ENCODE measurements around the gene ERGIC1. TPM values are rescaled to one million over a fixed set of nuclear protein-coding genes. Genes with fewer than 3 reads are reported as not detected.
A peak's percentile ranks its signal among the peaks of the same experiment; 100 is the strongest.
"Not testable (repeated sequence)": the region's sequence is repeated elsewhere in the genome, so short reads cannot be mapped to it uniquely, and the experiment has no call there.

The ERGIC1 gene, protein sequence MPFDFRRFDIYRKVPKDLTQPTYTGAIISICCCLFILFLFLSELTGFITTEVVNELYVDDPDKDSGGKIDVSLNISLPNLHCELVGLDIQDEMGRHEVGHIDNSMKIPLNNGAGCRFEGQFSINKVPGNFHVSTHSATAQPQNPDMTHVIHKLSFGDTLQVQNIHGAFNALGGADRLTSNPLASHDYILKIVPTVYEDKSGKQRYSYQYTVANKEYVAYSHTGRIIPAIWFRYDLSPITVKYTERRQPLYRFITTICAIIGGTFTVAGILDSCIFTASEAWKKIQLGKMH
- 59.1 TPM for polyA plus RNA-seq (2013, experiment 1 of 2)
- polyA plus RNA-seq (2013, experiment 2 of 2): 70.5 TPM

DNA sequence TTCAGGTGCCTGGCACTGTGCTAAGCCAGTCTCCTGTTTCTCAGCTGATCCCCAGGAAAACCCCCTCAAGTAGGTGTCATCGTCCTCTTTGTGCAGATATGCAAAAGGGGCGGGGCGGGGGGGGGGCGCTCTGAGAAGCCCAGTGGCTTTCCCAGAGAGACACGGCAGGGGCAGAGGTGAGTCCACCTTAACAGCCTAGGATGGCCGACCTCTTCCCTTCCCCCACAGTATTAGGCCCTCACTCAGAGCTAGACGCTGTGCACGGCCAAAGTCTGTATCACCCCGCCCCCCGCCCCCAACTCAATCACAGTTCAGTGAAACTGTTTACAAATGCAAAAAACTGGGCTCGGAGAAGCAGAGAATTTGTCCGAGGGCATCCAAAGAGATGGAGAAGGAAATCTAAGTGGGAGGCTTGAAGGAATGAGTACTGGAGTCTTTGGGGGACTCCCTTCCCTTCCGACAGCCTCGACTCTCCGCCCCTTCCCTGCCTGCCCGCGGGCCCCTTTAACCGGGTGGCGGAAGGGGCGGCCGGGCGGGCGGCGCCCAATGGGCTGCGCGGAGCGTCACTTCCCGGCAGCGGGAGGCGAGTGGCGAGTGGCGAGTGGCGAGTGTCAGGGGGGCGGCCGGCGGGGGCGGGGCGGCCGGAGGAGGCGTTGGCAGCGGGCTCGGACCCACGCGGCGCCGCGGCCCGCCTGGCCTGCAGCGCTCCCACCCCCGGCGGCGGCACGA is at the start of gene ERGIC1:
Gene ERGIC1 (plus strand): TSS at position 566 of the 729 bp plus-strand sequence. CDS start 163 bp downstream, at position 729.
- Histone ChIP-seq H3K4me1 (ENCODE audit: insufficient read depth, low read length) (peaks cover 22% of the 10 kb centered on the region), H3K36me3 (ENCODE audit: insufficient read depth, low read length) (peaks cover 6% of the 10 kb centered on the region), H3K9me3 (ENCODE audit: insufficient read depth, low read depth, low read length) (no peaks in the 10 kb centered on the region), H3K27me3 (ENCODE audit: insufficient read depth, low read length) (no peaks in the 10 kb centered on the region), H3K27ac (ENCODE audit: low read depth, low read length) (peak within 1 kb of the TSS; percentile 94), H3K9ac (ENCODE audit: low read depth, low read length) (peak within 1 kb of the TSS; percentile 83), H3K4me3 (ENCODE audit: low read length) (peak within 1 kb of the TSS; percentile 87)
- under 1% methylated on average over 51 of the region's 53 CpGs for WGBS

DNA sequence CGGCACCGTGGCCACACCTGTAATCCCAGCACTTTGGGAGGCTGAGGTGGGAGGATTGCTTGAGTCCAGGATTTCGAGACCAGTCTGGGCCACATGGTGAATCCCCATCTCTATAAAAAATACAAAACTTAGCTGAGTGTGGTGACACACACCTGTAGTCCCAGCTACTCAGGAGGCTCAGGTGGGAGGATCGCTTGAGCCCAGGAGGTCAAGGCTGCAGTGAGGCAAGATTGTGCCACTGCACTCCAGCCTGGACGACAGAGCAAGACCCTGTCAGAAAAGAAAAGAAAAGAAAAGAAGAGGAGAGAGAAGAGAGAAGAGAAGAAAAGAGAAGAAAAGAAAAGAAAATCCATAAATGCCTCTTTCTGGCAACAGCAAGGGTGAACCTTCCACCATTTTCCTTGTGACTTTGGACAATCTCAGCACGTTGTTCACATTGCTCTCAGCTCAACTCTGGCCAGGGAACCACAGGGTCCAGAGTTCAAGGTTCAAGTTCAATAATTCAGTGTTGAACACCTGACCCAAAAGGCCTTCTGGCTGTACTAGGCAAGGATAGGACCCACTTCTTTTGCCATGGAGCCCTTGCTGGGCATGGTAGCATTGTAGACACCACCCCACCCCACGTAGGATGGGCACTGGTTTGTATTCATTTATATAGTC is 48.5 kb upstream of the ERGIC1 start:
- Histone ChIP-seq H3K9ac (ENCODE audit: low read depth, low read length) (no peak overlapping the region), H3K36me3 (ENCODE audit: insufficient read depth, low read length) (no peaks in the 10 kb centered on the region), H3K4me3 (ENCODE audit: low read length) (no peak overlapping the region), H3K4me1 (ENCODE audit: insufficient read depth, low read length) (peaks cover 10% of the 10 kb centered on the region), H3K9me3 (ENCODE audit: insufficient read depth, low read depth, low read length) (no peaks in the 10 kb centered on the region), H3K27me3 (ENCODE audit: insufficient read depth, low read length) (no peaks in the 10 kb centered on the region), H3K27ac (ENCODE audit: low read depth, low read length) (no peak overlapping the region)
- 93% methylated on average over 7 of the region's 7 CpGs for WGBS

DNA sequence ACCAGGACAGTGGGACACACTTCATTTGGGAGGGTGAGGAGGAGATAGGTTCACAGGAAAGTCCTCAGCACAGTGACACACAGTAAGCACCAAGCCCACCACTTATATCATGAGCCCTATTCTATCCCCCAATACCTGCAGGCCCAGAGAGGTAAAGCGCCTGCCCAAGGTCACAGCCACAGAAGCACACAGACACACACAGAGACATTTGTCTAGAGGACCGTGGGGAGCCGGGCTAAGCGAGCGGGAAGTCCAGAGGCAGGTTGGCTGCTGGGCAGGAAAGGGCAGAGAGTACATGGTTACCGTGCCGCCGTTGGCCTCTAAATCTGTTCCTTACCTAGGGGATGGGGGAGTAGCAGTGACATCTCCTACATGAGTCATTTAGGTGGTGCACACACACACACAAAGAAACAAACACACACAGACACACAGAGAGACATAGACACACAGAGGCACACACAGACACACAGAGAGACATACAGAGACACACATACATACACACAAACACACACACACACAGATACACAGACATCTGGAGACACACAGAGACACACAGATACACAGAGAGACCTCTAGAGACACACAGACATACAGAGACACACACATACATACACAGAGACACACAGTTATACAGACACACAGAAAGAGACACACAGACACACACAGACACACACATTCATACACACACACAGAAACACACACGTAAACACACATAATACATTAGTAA is 47.2 kb upstream of the ERGIC1 start:
- no peak overlapping the region for H3K4me3 ChIP-seq (ENCODE audit: low read length)
- WGBS: 87% methylated on average over 9 of the region's 9 CpGs
- no peaks in the 10 kb centered on the region for H3K9me3 ChIP-seq (ENCODE audit: insufficient read depth, low read depth, low read length)
- no peak overlapping the region for H3K27ac ChIP-seq (ENCODE audit: low read depth, low read length)
- no peak overlapping the region for H3K9ac ChIP-seq (ENCODE audit: low read depth, low read length)
- no peaks in the 10 kb centered on the region for H3K27me3 ChIP-seq (ENCODE audit: insufficient read depth, low read length)
- peaks cover 10% of the 10 kb centered on the region for H3K4me1 ChIP-seq (ENCODE audit: insufficient read depth, low read length)
- H3K36me3 ChIP-seq (ENCODE audit: insufficient read depth, low read length): no peaks in the 10 kb centered on the region

DNA sequence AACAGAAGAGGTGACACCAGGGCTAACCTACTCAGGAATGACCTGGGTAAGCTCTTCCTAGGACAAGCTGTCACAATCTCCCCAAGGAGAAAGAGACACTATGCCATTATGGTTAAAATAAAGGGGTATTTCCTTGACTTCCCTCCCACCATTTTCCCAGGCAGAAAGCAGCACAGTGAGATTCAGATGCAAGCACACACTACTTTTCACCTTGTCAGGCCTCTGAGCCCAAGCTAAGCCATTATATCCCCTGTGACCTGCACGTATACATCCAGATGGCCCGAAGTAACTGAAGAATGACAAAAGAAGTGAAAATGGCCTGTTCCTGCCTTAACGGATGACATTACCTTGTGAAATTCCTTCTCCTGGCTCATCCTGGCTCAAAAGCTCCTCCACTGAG is 46.5 kb upstream of the ERGIC1 start:
- H3K9me3 ChIP-seq (ENCODE audit: insufficient read depth, low read depth, low read length); H3K36me3 ChIP-seq (ENCODE audit: insufficient read depth, low read length); H3K9ac ChIP-seq (ENCODE audit: low read depth, low read length); H3K27me3 ChIP-seq (ENCODE audit: insufficient read depth, low read length); H3K4me3 ChIP-seq (ENCODE audit: low read length); H3K27ac ChIP-seq (ENCODE audit: low read depth, low read length); H3K4me1 ChIP-seq (ENCODE audit: insufficient read depth, low read length): not testable (repeated sequence)
- WGBS: 47% methylated on average over 3 of the region's 3 CpGs

DNA sequence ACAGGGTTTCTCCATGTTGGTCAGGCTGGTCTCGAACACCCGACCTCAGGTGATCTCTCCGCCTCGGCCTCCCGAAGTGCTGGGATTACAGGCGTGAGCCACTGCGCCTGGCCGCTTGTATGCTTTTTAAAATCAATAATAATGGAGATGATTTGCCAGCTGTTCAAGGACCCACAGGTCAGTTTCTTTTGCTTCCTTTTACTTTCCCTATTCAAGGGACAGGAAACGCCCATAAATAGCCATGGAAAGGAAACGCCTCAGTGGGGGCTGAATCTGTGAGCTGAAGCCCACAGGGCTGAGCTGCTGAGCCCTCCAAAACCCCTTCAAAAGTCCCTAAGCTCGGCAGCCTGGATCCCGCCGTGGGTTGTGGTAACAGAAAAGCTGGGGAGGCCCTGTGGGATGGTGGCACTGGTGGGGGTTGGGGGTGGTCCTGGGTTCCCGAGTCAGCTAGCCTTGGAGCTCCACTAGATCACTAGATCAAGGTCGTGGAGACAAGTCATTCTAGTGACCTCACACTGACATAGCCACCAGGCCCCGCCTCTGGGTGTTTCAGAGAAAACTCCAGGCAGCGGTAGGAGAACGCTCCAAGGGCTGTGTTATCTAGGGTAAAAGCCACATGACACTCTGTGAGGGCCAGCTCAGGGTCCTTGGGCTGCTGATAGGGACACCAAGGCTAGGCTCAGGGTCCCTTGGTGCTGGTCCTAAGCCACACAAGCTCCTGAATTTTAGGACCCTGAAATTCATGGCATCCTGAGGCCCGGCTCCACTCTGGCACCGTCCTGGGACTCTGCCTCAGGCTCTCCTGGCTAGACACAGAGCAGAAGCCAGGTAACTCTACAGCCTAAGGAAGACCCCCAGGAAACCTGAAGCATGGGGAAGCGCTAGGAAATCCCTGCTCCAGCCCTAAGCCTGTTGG is 45.0 kb upstream of the ERGIC1 start:
- Histone ChIP-seq H3K9me3 (ENCODE audit: insufficient read depth, low read depth, low read length) (no peaks in the 10 kb centered on the region), H3K9ac (ENCODE audit: low read depth, low read length) (no peak overlapping the region), H3K27me3 (ENCODE audit: insufficient read depth, low read length) (no peaks in the 10 kb centered on the region), H3K27ac (ENCODE audit: low read depth, low read length) (peak overlapping the region; percentile 43; the same call in 1 of the 2 replicates), H3K36me3 (ENCODE audit: insufficient read depth, low read length) (no peaks in the 10 kb centered on the region), H3K4me3 (ENCODE audit: low read length) (no peak overlapping the region), H3K4me1 (ENCODE audit: insufficient read depth, low read length) (peaks cover 10% of the 10 kb centered on the region)
- 74% methylated on average over 21 of the region's 21 CpGs for WGBS

DNA sequence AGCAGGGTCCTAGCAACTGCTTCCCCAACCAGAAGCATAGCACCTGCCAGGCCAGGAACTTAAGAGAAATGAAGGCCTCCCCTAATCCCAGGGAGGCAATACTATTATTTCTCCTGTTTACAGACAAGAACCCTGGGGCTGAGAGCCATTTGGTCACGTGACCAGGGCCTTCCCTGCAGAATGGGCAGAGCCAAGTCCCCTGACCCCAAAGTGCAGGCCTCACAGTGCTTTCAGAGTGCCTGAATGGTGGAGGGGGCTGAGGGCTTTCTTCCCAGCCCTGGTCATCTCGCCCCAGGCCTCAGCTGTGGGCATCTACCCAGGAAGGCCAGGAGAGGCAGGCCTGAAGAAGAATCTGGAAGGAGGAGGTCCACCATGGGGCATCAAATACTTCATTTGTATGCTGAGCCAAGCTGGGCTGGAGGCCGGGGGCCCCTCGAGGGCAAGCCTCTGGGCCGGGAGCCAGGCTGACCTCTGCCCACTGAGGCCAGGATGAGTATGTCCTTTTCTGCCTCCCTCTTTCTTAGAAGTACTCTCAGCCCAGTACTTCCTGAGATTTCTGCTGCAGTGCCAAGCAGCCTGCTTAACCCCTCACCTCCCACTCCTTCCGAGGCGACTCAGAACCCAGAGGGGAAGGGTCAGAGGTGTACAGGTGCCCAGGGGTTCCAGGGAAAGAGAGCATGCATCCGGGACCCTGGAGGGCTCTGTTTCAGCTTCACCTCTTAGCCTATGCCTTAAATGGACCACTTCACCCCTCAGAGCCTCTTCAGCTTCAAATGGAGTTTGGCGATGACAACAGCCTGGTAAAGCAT is 44.2 kb upstream of the ERGIC1 start:
- Histone ChIP-seq H3K27me3 (ENCODE audit: insufficient read depth, low read length) (no peaks in the 10 kb centered on the region), H3K4me3 (ENCODE audit: low read length) (no peak overlapping the region), H3K9me3 (ENCODE audit: insufficient read depth, low read depth, low read length) (no peaks in the 10 kb centered on the region), H3K4me1 (ENCODE audit: insufficient read depth, low read length) (peaks cover 10% of the 10 kb centered on the region), H3K36me3 (ENCODE audit: insufficient read depth, low read length) (no peaks in the 10 kb centered on the region), H3K27ac (ENCODE audit: low read depth, low read length) (peak overlapping the region; percentile 43; the same call in 1 of the 2 replicates), H3K9ac (ENCODE audit: low read depth, low read length) (no peak overlapping the region)
- WGBS: 88% methylated on average over 9 of the region's 9 CpGs

DNA sequence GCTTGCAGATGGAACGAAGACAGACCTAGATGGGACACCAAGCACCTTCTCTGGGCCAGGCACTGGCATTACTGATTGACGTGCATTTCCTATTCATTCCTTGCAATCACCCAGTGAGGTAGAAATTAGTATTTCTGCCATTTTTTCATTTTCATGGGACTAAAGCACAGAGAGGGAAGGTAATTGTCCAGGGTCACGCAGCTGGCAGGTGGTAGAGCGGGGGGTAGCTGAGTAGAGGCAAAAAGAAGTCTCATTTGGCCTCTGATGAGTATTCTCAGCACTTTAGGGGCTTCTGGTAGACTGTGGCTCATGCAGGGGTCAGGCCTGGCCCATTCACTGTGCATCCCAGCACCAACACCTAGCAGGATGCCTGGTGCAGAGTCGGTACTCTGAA is 43.6 kb upstream of the ERGIC1 start:
- 89% methylated on average over 5 of the region's 5 CpGs for WGBS

DNA sequence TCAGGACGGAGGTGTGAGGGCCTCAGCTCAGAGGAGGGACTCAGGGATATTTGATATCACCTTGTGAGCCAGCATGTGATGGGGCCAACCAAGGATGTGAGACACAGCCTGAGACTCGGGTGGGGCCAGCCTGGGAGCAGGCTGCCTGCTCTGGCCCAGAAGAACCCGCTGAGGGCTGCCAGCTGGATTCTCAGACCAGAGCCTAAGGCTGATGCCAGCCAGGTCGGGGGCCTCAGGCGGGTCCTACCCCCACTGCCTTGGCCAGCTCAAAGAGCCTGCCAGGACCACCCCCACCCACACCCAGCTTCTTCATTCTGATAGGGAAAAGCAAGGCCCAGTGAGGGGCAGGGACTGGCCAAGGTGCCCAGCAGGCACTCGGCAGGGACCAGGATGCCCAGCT is 42.8 kb upstream of the ERGIC1 start:
- H3K27ac ChIP-seq (ENCODE audit: low read depth, low read length): no peak overlapping the region
- H3K9ac ChIP-seq (ENCODE audit: low read depth, low read length): no peak overlapping the region
- H3K4me1 ChIP-seq (ENCODE audit: insufficient read depth, low read length): peaks cover 10% of the 10 kb centered on the region
- 91% methylated on average over 6 of the region's 6 CpGs for WGBS
- no peaks in the 10 kb centered on the region for H3K36me3 ChIP-seq (ENCODE audit: insufficient read depth, low read length)
- no peaks in the 10 kb centered on the region for H3K27me3 ChIP-seq (ENCODE audit: insufficient read depth, low read length)
- H3K4me3 ChIP-seq (ENCODE audit: low read length): no peak overlapping the region
- no peaks in the 10 kb centered on the region for H3K9me3 ChIP-seq (ENCODE audit: insufficient read depth, low read depth, low read length)

More for the DNA sequence above, 43.6 kb upstream of the ERGIC1 start:
- Histone ChIP-seq H3K4me1 (ENCODE audit: insufficient read depth, low read length) (peaks cover 10% of the 10 kb centered on the region), H3K9me3 (ENCODE audit: insufficient read depth, low read depth, low read length) (no peaks in the 10 kb centered on the region), H3K9ac (ENCODE audit: low read depth, low read length) (no peak overlapping the region), H3K27me3 (ENCODE audit: insufficient read depth, low read length) (no peaks in the 10 kb centered on the region), H3K4me3 (ENCODE audit: low read length) (no peak overlapping the region), H3K36me3 (ENCODE audit: insufficient read depth, low read length) (no peaks in the 10 kb centered on the region), H3K27ac (ENCODE audit: low read depth, low read length) (no peak overlapping the region)

DNA sequence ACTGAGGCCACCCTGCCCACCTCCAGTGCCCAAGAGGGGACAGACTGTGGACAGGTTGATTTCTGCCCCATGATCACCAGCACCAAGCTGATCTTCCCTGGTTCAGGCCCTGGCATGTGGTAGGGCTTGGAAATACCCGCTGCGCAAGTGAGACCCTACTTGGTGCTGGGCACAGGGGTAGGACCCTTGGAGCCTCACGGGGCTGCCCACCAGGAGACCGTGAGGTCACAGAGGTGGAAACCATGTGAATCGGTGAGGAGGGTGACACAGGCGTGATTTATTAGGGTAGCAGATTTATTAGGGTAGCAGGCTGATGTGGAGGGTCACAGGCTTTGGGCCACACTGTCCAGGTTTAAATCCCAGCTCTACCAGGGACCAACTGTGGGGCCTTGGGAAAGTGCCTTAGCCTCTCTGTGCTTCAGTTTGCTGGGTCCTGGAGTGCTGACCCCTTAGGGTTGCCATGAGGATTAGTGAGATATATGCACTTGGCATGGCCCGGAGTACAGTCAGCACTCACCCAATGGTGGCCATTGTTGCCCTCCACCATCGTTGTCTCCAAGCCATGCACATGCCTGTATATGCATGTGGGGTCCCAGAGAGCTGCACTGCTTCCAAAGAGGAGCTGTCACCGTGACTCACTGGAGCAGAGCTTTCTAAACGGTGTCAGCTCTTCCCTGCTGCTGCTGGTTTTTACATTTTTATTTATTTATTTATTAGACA is 42.2 kb upstream of the ERGIC1 start:
- no peak overlapping the region for H3K27ac ChIP-seq (ENCODE audit: low read depth, low read length)

More for the DNA sequence above, 42.2 kb upstream of the ERGIC1 start:
- Histone ChIP-seq H3K4me3 (ENCODE audit: low read length) (no peak overlapping the region), H3K27me3 (ENCODE audit: insufficient read depth, low read length) (no peaks in the 10 kb centered on the region), H3K36me3 (ENCODE audit: insufficient read depth, low read length) (no peaks in the 10 kb centered on the region), H3K9ac (ENCODE audit: low read depth, low read length) (no peak overlapping the region), H3K4me1 (ENCODE audit: insufficient read depth, low read length) (peaks cover 10% of the 10 kb centered on the region), H3K9me3 (ENCODE audit: insufficient read depth, low read depth, low read length) (no peaks in the 10 kb centered on the region)
- WGBS: 94% methylated on average over 10 of the region's 10 CpGs
